Effector CD4-positive, alpha-beta T cell (primary cell): ENCODE measurements around the gene AADACL3.
"Not testable (repeated sequence)": the region's sequence is repeated elsewhere in the genome, so short reads cannot be mapped to it uniquely, and the experiment has no call there.

Experiments
- DNase-seq: peaks from one replicate; pipeline ENCODE4 v3.0.0-alpha.2; 2020

AADACL3 gene

DNA sequence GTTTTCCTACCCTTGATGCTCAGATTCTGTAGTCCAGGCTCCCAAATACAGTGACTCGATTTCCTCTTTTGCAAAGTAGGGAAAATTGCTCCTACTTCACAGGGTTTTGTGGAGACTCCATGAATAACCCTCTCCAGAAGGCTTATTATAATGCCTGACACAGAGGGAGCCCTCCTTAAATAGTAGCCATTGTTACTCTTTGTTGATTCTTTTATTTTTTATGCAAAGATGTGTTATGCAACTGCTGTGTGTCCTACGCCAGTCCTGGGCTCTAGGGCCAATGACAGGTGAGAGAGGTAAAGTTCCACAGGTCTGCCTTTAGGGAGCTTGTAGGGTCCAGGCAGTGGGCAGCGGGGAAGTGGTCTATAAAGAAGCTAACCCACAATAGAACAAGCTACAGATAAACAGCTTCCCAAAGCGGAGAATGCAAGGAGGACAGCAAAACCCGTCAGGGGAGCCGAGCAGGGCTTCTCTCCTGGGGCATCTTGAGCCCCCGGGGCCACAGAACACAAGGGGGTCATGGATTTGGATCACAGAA, 1.5 kb downstream of the AADACL3 start:
- DNase-seq = no peak

DNA sequence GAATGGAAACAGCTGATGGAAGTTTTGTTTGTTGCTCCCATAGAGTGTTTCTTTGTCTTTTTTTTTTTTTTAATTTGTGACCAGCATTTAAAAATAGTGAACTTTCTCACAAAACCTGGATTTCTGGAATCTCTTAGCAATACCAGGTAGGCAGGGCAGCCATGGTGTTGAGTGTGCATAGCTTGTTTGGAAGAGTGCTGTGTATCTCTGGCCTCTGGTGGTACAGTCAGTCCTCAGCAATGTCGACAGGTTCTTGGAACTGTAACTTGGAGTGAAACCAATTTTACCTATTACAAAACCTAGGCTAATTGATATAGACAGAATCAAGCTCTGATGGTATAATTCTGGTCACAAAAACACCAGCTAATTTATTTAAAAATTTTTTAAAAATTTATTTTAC, 6.7 kb downstream of the AADACL3 start:
- no peak for DNase-seq

DNA sequence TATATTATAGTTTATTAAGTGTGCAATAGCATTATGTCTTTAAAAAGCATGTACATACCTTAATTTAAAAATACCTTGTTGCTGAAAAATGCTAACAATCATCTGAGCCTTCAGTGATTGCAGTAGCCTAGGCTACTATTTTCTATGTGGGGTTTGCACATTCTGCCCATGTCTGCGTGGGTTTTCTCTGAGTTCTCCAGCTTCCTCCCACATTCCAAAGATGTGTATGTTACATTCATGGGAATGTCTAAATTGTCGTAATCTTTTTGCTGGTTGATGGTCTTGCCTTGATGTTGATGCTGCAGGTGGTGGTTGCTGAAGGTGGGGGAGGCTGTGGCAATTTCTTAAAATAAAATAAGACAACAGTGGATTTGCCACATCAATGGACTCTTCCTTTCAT, 12.5 kb downstream of the AADACL3 start:
- no peak for DNase-seq

DNA sequence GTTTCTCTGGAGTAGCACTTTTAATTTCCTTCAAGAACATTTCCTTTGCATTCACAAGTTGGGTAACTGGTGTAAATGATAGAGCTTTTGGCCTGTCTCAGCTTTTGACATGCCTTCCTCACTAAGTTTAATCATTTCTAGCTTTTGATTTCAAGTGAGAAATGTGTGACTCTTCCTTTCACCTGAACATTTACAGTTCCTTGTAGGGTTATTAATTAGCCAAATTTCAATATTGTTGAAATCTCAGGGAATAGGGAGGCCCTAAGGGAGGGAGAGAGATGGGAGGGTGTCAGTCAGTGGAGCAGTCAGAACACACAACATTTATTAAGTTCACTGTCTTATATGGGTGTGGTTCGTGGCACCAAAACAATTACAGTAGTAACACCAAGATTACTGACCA, 14.2 kb downstream of the AADACL3 start:
- DNase-seq = no peak

DNA sequence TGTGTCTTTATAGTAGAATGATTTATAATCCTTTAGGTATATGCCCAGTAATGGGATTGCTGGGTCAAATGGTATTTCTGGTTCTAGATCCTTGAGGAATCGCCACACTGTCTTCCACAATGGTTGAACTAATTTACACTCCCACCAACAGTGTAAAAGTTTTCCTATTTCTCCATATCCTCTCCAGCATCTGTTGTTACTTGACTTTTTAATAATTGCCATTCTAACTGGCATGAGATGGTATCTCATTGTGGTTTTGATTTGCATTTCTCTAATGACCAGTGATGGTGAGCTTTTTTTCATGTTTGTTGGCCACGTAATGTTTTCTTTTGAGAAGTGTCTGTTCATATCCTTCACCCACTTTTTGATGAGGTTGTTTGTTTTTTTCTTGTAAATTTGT, 15.2 kb downstream of the AADACL3 start:
- not testable (repeated sequence) for DNase-seq

DNA sequence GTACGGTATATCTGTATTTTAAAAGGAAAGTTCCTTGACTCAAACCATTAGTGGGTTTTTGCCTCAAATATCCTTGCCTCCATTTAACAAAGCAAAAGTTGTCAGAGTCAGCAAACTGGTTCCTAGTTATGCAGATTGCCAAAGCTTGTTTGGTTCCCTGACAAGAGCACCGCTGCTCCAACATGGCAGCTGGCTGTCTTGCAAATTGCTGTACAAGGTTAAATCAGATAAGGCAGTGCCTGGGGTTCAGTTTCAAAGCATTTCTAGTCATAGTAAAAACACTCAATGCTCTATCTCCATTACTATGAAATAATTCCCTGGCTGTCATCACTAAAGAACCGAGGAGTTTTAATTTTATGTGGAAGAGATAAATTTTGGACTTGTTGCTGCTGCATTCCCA, 18.7 kb downstream of the AADACL3 start:
- no peak for DNase-seq

DNA sequence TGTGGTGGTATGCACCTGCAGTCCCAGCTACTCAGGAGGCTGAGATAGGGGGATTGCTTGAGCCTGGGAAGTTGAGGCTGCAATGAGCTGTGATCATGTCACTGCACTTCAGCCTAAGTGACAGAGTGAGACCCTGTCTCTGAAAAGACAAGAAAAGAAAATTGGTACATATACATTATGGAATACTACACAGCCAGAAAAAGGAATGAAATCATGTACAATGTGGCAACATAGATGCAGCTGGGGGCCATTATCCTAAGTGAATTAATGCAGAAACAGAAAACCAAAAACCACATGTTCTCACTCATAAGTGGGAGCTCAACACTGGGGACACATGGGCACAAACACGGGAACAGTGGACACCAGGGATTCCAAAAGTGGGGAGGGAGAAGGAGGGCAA, 23.0 kb downstream of the AADACL3 start:
- DNase-seq = no peak

DNA sequence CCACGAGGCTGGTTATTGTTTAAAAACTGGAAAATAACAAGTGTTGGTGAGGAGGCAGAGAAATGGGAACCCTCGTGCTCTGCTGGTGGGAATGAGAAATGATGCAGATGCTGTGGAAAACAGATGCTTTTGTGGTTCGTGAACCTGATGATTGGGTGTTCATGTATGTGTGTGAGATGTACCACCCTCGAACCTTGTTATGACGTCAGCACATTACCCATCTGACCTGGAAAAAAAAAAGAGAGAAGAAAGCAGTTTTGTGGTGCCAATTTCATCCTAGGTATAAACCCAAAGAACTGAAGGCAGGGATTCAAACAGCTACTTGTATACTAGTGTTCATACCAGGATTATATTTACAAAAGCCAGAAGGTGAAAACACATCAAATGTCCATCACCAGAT, 23.7 kb downstream of the AADACL3 start:
- DNase-seq = no peak

DNA sequence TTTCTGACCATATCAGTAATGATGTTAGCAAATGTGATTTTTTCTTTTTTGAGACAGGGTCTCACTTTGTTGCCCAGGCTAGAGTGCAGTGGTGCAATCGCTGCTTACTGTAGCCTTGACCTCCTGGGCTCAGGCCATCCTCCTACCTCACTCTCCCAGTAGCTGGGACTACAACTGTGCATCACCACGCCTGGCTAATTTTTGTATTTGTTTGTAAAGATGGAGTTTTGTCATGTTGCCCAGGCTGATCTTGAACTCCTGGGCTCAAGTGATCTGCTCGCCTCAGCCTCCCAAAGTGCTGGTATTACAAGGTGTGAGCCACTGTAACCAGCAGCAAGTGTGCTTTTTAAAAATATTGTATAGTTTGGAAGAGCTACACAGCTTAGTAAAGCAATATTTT, 26.0 kb downstream of the AADACL3 start:
- no peak for DNase-seq

DNA sequence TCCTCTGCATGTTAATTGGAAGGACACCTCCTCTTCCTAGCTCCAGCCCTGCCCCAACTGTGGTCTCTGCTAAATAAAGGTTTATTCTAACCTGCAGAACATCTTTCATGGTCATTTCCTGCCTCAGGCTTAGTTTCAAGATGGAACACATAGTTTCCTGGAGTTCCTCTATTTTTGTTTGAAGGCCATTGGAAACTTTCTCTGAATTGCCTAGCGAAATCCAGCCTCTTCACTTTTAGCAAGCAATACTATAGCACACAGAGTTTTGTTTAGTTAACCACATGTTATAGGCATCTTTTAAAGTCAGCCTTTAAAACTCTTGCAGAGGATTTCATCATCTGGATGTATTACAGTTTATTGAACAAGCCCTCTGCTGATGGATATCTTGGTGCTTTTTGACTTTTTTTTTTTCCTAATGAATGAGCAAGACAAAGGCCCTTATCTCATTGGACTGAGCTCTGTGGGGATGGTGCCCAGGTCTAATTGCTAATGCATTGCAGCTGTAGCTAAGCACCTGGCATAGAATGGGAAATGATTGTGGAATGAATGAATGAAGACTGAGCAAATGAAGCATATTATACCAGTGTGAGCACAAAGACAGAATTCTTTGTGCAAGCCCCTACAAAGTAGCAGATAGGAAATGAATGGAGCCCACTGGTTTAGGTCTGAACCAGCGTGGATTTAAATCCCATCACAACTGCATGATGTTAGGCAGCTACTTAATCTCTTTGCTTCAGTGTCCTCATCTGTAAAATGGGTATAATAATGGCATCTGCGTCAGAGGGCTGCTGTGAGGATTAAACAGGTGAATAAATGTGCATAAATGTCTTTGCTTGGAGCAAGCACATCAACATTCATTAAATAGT, 29.4 kb downstream of the AADACL3 start:
- no peak for DNase-seq

DNA sequence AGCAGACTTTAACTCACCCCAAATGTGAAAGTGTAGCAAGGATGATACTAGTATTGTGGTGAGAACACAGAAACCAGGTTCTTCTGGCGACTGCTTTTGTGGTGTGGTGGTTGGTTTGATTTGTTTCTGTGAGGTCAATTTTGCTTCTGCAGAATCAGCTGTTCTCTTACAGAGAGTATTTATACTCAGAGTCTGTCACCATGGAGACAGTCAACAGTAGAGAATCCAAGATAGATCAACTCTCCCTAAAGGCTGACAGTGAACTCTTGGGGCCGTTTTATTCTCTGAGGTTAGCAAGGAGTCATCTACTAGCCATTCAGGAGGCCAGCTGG, 30.0 kb downstream of the AADACL3 start, which contains the start of gene CFAP107:
Gene CFAP107, plus strand, starts transcription at position 209 of the 332 bp plus-strand sequence. CDS start 231 bp downstream, outside the sequence.
- DNase-seq = no peak

DNA sequence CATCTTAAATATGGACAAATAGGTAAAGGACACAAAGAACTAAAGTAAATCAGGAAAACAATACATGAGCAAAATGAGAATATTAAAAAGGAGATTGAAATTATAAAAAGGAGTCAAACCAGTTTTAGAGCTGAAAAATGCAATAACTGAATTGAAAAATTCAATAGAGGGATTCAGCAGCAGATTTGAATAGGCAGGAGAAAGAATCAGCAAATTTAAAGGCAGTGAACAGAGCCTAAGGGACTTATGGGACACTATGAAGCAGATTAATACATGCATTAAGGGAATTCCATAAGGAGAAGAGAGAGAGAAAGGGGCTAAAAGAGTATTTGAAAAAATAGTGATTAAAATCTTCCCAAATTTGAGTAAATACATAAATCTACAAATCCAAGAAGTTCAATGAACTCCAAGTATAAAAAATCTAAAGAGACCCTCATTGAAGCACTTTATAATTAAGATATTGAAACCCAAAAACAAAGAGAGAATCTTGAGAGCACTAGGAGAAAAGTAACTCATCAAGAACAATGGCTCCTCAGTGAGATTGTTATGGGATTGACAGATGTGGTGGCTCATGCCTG, 33.0 kb downstream of the AADACL3 start:
- no peak for DNase-seq

DNA sequence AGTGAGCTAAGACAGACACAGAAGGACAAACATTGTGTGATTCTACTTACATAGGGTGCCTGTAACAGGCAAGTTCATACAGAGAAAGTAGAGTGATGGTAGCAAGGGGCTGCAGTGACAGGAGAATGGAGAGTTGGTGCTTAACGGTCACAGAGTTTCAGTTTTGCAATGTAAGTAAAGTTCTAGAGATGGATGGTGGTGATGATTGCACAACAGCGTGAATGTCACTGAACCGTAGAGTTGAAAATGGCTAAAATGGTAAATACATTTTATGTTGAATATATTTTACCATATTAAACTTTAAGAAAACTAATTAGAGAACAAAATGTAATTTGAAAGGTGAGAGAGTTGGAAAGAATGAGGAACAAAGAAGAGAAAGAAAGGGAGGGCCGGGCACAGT, 38.8 kb downstream of the AADACL3 start:
- no peak for DNase-seq

DNA sequence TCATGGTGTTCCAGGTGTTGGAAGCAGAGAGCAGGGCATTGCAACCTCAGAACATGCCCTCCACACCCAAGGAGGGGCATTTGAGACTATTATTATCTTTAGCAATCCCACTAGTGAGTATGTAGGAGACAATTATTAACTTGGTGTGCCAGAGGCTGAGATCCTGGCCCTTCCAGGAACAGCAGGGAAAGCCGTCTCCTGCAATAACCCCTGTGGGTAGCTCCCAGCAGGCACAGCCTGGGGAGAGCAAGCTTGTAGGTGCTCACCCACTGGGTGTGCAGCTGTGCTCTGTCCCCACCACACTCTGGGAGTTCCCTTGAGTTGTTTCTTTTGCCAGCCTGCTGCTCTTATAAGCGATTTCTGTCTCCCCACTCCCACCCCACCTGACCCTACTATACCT, 40.4 kb downstream of the AADACL3 start:
- no peak for DNase-seq

DNA sequence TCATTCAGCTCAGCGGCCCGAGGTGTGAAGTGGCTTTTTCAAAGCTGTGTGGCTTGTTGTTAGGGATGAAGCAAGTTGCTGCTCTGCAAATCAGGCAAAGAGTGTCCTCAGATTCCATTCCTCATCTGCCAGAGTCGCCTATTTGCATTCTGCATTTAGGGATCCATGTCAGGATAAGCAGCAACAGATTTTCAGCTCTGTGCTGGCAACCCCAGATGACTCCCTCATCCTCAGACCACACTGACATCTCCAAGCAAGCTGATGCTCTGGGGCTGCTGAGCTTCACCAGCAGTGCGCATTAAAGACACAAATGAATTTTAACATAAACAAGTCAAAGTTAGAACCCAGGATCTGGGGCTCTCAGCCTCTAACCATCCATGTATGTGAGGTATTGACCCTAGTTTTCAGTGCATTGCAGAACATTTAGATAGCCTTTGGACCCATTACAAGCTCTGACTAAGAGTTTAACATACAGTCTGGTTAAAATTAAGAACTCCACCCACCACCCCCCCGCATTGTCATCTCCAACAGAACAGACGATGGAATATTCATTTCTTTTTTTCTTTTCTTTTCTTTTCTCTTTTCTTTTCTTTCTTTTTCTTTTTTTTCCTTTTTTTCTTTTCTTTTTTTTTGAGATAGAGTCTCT, 41.0 kb downstream of the AADACL3 start:
- no peak for DNase-seq

DNA sequence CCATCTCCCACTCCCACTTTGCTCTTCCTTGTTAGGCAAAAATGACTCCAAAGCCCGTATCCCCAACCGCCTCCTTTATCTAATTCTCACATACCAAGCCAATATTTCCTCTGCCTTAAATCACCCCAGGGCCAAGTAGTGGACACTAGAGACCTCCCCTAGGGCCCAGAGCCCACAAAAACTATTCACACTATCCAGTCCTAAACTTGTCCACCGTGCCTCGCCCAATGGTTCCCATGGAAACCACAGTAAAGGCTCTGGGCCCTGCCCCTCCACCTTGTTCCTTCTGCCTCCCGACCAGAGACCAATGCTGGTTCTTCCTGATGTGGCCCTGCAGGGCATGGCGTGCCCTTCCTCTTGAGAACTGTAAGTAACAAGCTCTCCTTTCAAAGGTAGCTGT, 41.9 kb downstream of the AADACL3 start:
- no peak for DNase-seq

DNA sequence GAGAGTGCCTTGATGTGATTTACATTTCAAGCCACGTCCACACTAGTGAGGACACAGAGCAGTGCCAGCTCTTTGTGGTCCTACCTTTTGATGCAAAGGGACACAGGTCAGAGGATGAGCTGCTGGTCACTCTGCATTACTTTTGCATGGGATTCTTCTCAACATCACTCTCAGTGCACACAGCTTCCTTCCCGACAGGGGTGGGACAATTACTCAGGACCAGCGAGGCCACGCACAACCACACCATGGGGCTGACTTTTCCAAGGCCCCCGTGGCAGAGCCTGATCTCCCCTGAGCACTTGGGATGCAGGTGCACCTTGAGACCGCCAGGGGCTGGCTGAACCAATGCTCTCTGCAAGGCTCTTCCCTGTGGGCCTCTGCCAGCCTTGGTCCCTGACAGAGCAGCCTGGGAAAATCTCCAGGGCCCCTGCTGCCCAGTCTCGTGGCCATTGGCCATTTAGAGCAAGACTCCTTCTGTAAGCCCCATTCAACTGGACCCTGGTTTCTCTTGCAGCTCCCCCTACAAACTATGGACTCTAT, 44.4 kb downstream of the AADACL3 start:
- DNase-seq = no peak

DNA sequence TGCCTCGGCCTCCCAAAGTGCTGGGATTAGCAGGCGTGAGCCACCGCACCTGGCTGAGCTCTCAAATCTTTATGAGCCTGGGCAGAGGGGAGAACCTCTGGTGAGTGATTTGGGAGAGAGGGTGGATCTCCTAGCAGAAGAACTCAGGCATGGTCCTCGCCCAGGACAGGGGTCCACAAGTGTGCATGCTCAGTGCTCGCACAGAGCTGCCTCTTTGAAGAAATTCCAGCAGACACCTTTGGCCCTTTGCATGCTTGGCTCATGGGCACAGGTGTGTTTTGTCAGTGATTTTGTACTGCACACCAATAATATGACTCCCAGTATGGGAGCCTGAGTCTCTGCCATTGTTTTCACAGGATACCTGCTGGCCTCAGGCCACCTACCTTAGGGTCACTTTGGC, 45.9 kb downstream of the AADACL3 start:
- no peak for DNase-seq

DNA sequence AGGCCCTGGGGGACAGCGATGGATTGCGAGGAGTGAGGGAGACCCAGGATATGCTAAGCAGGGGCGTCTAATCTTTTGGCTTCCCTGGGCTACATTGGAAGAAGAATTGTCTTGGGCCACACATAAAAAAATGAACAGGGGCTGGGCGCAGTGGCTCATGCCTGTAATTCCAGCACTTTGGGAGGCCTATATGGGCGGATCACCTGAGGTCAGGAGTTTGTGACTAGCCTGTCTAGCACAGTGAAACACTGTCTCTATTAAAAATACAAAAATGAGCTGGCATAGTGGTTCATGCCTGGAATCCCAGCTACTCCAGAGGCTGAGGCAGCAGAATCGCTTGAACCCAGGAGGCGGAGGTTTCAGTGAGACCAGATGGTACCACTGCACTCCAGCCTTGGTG, 46.9 kb downstream of the AADACL3 start:
- no peak for DNase-seq

DNA sequence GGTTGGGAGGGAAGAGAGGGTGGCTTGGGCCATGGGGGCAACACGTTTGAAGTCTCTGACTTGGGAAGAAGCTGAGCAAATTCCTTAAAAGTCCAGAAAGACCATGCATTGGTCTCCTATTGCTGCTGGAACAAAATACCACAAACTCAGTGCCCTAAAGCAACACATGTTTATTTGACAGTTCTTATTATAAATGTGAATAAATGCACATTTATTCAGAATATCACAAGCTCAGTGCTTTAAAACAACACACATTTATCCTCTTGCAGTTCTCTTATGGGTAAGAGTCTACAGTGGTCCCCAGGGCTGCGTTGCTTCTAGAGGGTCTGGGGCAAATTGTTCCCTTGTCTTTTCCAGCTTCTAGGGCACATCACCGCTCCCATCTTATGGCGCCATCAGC, 47.6 kb downstream of the AADACL3 start:
- no peak for DNase-seq

DNA sequence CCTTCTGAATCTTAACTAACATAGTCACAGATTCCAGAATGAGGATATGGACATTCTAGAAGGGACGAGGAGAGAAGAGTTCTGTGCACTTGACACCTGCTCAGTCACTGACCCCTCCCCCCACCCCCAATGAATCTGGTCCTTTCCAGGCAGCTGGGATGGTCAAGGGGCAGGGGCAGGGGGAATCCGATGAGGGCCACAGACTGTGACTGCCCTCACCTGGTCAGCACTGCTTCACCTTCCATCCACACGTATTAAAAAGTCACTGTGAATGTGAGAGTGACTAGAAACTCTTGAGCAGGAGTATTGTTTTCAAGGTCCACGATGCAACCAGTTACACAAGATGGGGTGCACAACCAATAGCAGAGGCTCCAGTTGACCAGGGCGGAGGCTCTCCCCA, 48.1 kb downstream of the AADACL3 start:
- DNase-seq = no peak

DNA sequence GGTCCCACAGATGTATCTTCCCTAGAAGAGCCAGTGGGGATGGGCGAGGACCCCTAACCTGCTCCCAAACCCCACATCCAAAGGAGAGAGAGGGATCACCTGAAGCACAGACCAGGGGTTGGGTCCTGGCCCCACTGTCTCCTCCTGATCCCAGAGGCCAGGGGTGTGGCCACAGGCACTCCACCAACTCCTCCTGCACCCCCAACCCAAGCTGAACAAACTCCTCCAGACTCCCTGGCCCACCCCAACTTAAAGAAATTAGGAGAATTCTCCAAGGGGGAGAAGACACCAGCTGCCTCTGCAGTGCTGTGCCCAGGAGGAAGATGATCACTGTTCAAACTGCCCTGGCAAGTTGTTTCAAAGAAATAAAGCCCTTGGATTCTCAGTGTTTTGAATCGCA, 53.1 kb downstream of the AADACL3 start:
- DNase-seq = no peak

DNA sequence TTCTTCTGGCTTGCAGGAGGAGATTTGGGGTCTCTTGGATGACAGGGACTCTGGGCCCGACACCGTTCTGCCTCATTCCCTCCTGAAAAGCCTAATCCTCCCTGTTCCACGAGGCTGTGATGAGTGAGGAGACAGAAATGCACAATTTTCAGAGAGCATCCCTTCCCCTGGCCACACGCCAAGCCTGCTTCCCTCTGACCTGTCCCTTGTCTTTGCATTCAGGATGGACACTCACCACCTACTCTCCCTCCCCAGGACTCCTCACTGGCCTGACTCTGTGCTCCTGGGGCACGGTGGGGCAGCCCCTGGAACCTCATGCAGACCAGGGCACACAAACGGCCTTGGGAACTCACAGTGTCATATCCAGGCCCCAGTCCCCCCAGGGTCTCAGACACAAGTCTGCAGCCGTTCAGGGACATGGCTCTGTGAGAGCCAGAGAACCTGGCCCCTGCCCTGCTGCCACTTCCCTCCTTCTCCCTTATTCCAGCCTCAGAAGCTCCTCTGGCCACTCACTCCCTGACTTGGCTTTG, 54.1 kb downstream of the AADACL3 start:
- no peak for DNase-seq
